ENCODE measurements around the gene CNGA1. TPM values are rescaled to one million over a fixed set of nuclear protein-coding genes. Genes with fewer than 3 reads are reported as not detected.

The CNGA1 gene
- 1.9 and 4.0 TPM in 2 replicates for total RNA-seq

DNA sequence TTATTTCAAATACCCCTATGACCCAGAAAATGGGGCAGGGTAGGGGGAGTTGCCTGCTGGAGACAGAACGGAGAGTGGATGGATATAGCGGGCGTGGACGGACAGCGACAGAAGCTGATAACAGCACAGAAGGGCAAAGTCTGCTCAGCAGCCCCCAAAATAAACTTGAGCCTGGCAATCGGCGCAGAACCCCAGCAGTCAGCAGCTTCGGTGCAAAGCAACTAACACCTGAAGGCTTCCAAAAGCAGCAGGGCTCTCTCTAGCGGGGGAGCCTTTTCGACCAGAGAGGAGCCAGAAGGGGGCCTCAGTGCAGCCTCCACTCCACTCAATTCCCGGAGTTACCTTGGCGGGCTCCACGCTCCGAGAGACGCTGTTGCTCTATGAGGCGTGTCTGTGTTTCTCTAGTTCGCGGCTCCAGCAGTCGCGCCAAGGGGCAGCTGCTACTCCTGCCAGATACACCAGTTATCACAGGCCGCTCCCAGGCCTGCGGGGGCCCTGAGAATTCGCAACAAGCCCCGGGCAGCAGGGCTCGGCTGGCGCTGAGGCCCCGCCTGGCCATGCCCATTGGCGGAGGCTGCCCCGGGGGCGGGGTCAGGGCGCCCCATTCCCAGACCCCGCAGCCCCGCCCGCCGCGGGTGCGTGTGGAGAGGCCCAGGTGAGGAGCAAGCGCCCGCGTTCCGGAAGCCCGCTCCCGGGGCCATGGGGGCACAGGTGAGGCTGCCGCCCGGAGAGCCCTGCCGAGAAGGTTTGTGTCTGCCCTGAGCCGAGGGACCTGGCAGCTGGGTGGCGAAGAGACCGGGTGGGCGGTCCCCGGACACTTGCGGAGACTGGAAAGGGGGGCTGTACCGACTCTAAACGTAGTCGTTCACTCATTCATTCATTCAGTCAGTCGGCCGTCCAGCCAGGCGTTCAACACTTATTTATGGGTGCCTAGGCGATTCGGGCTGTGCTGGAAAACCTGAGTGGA is at the start of gene CNGA1, which contains the start of gene NIPAL1:
Gene CNGA1, minus strand, starts transcription at position 541 of the 967 bp plus-strand sequence. CDS start 63,992 bp downstream, outside the sequence.
Gene NIPAL1, plus strand, starts transcription at position 632 of the 967 bp plus-strand sequence. Its CDS starts 68 bp downstream, at position 700.

DNA sequence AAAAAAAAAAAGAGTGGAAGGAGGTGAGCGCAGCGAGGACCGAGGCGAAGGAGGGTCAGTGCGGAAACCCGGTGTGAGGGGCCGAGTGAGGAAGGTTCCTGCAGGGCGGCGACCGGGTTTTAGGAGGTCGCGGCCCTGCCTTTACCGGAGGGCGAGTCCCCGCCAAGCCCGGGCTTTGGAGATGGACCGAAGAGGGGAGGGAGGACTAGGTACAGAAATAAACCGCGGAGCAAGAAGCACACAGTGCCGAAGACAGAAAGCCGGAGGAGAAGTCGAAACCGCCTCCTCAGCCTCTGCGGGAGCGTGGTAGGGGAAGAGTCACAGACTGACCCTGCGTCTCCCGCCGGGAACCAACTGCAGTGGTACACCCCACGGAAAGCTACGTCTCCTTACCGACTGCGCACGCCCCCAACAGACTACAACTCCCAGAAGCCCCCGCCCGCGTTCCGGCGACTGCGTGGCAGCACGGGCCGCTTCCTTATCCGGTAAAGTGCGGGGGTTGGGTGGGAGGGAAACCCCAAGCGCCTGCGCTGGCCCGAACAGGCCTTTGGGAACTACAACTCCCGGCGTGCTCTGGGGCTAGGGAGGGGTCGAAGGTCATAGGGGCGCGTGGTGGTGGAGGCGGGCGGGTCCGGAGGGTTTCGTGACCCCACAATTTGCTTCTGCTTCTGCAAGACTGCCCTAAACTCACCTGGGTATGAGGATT is 102.1 kb downstream of the CNGA1 start, which contains the start of gene NFXL1:
Gene NFXL1, minus strand, starts transcription at position 364 of the 706 bp plus-strand sequence. CDS start 380 bp downstream, outside the sequence.

Other genes with a start within 250 kb of the CNGA1 start
- under 0.01 and 0.64 TPM in 2 replicates for gene CORIN, start 178.6 kb downstream of the CNGA1 start, total RNA-seq
- 7.2 and 11.5 TPM in 2 replicates for gene NFXL1, start 102.1 kb downstream of the CNGA1 start, total RNA-seq
- 7.2 and 10.8 TPM in 2 replicates for gene NIPAL1, start 91 bp upstream of the CNGA1 start, total RNA-seq
- 0.21 and 0.48 TPM in 2 replicates for gene TXK, start 117.6 kb upstream of the CNGA1 start, total RNA-seq